GDM1 (cell line): Measurements from ENCODE around the gene WWOX.

Experiments used
- DNase-seq: peaks from one replicate; lab custom pipeline; 2025; lab: John Stamatoyannopoulos, UW

Gene WWOX

GRCh38 chr16:78903843-78904242 is 804.4 kb downstream of the WWOX start:
- no peak for DNase-seq

GRCh38 chr16:78906135-78906534 is 806.7 kb downstream of the WWOX start:
- no peak for DNase-seq

GRCh38 chr16:78909226-78909625 is 809.8 kb downstream of the WWOX start:
- no peak for DNase-seq

- no peak for DNase-seq
Measured at GRCh38 chr16:78915811-78916345, 816.4 kb downstream of the WWOX start.

GRCh38 chr16:78916928-78917545 is 817.6 kb downstream of the WWOX start:
- no peak for DNase-seq

GRCh38 chr16:78918805-78919305 is 819.4 kb downstream of the WWOX start:
- no peak for DNase-seq

GRCh38 chr16:78919852-78920251 is 820.4 kb downstream of the WWOX start:
- no peak for DNase-seq

GRCh38 chr16:78920621-78921020 is 821.2 kb downstream of the WWOX start:
- DNase-seq = no peak

GRCh38 chr16:78925083-78925767 is 825.8 kb downstream of the WWOX start:
- no peak for DNase-seq

- DNase-seq = no peak
Measured at GRCh38 chr16:78926723-78927210, 827.3 kb downstream of the WWOX start.

GRCh38 chr16:78927766-78928165 is 828.3 kb downstream of the WWOX start:
- no peak for DNase-seq

- DNase-seq = no peak
Measured at GRCh38 chr16:78929841-78930240, 830.4 kb downstream of the WWOX start.

GRCh38 chr16:78930561-78930960 is 831.1 kb downstream of the WWOX start:
- no peak for DNase-seq

GRCh38 chr16:78931267-78931666 is 831.8 kb downstream of the WWOX start:
- DNase-seq = no peak

- DNase-seq = no peak
Measured at GRCh38 chr16:78931678-78932077, 832.2 kb downstream of the WWOX start.

- no peak for DNase-seq
Measured at GRCh38 chr16:78932355-78932943, 833.0 kb downstream of the WWOX start.

- DNase-seq = no peak
Measured at GRCh38 chr16:78936060-78936459, 836.6 kb downstream of the WWOX start.

GRCh38 chr16:78939597-78939996 is 840.1 kb downstream of the WWOX start:
- no peak for DNase-seq

GRCh38 chr16:78942625-78943245 is 843.3 kb downstream of the WWOX start:
- no peak for DNase-seq

- DNase-seq = no peak
Measured at GRCh38 chr16:78945336-78945735, 845.9 kb downstream of the WWOX start.

- DNase-seq = no peak
Measured at GRCh38 chr16:78946556-78946955, 847.1 kb downstream of the WWOX start.

GRCh38 chr16:78950768-78951167 is 851.3 kb downstream of the WWOX start:
- DNase-seq = no peak
